ENCODE results near the gene TSPAN4. TPM values are rescaled to one million over a fixed set of nuclear protein-coding genes. Genes with fewer than 3 reads are reported as not detected.

Gene TSPAN4
- total RNA-seq, 4 donors from 2014 or later, result 47.1 to 78.9 (median 59.7) TPM

- WGBS, result 90% methylated on average over 32 of the region's 53 CpGs
- no peak for DNase-seq (ENCODE audit: low spot score in 2 of 2)
- no peaks in the 10 kb centered on the region for H3K9me3 ChIP-seq
- no peak overlapping the region for H3K4me3 ChIP-seq
- H3K4me1 ChIP-seq, result peaks cover 65% of the 10 kb centered on the region
- peaks cover 36% of the 10 kb centered on the region for H3K36me3 ChIP-seq
- no peak overlapping the region for H3K27ac ChIP-seq
- no peak for TF ChIP-seq CTCF (IDR thresholded peaks at IDR 0.05)
- no peak for TF ChIP-seq POLR2AphosphoS5 (IDR thresholded peaks at IDR 0.05)
- TF ChIP-seq EP300 (IDR thresholded peaks at IDR 0.05), result no peak
- no peak for TF ChIP-seq POLR2A (IDR thresholded peaks at IDR 0.05)
- H3K27me3 ChIP-seq, result peaks cover 7% of the 10 kb centered on the region
These were observed 19.0 kb upstream of the TSPAN4 start for GRCh38 chr11:823441-824291.

GRCh38 chr11:824292-824880 lies 18.3 kb upstream of the TSPAN4 start:
- Histone ChIP-seq H3K9me3 (no peaks in the 10 kb centered on the region), H3K27ac (peak overlapping the region; percentile 66), H3K4me3 (no peak overlapping the region), H3K36me3 (peaks cover 36% of the 10 kb centered on the region), H3K27me3 (peaks cover 7% of the 10 kb centered on the region), H3K4me1 (peaks cover 67% of the 10 kb centered on the region)
- DNase-seq (ENCODE audit: low spot score in 2 of 2), result no peak
- WGBS, result 70% methylated on average over 2 of the region's 59 CpGs
- TF ChIP-seq EP300 (IDR thresholded peaks at IDR 0.05) (no peak), POLR2A (IDR thresholded peaks at IDR 0.05) (no peak), CTCF (IDR thresholded peaks at IDR 0.05) (no peak), POLR2AphosphoS5 (IDR thresholded peaks at IDR 0.05) (no peak)

- Histone ChIP-seq H3K36me3 (peaks cover 36% of the 10 kb centered on the region), H3K4me1 (peaks cover 72% of the 10 kb centered on the region), H3K27ac (peak overlapping the region; percentile 66), H3K9me3 (no peaks in the 10 kb centered on the region), H3K4me3 (no peak overlapping the region), H3K27me3 (peaks cover 11% of the 10 kb centered on the region)
- TF ChIP-seq POLR2AphosphoS5 (IDR thresholded peaks at IDR 0.05) (no peak), POLR2A (IDR thresholded peaks at IDR 0.05) (no peak), CTCF (IDR thresholded peaks at IDR 0.05) (no peak), EP300 (IDR thresholded peaks at IDR 0.05) (no peak)
- 88% methylated on average over 9 of the region's 11 CpGs for WGBS
- no peak for DNase-seq (ENCODE audit: low spot score in 2 of 2)
These were observed 17.7 kb upstream of the TSPAN4 start for GRCh38 chr11:824942-825341.

- Histone ChIP-seq H3K9me3 (no peaks in the 10 kb centered on the region), H3K27ac (peak overlapping the region; percentile 66), H3K4me3 (no peak overlapping the region), H3K27me3 (peaks cover 13% of the 10 kb centered on the region), H3K36me3 (peaks cover 36% of the 10 kb centered on the region), H3K4me1 (peaks cover 74% of the 10 kb centered on the region)
- no peak for DNase-seq (ENCODE audit: low spot score in 2 of 2)
- TF ChIP-seq CTCF (IDR thresholded peaks at IDR 0.05) (no peak), POLR2AphosphoS5 (IDR thresholded peaks at IDR 0.05) (peak in 1 of 3 donors; percentile 53), POLR2A (IDR thresholded peaks at IDR 0.05) (no peak)
- 60% methylated on average over 11 of the region's 12 CpGs for WGBS
These were observed 17.1 kb upstream of the TSPAN4 start for GRCh38 chr11:825366-826226.

All from suprapubic skin (tissue), 4 donors.